ENCODE results near the gene EPN2.

Gene EPN2

DNA sequence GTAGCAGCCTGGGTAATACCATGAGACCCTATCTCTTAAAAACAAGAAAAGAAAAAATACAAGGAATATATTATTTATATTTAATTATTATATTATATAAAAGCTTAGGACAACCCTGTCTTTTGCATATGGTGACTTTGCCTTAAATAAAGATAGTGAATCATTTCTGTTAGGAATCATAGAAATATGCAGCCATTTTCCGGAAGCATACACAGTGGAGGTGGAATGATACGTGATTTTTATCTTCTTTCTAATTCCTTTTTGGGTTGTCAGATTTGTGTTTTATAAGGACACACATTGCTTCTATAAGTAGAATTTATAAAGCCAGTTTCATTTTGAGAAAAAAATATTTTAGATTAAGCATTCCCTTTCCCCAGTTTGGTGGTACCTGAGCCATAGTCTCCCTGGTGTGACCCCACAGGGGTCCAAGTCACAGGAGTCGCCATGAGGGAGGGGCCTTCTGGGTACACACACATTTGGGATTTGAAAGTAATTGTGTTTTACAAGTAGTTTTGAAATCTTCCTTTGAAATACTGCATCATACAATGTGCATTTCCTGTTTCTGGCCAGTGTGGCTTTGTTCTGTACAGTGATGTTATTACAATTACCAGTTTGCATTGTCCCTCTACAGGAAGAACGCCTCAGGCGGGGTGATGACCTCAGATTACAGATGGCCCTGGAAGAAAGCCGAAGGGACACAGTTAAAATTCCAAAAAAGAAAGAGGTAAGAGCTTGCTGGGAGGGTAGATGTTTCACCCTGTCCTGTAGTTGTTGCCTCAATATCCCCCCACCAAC is 74.5 kb downstream of the EPN2 start:
- no peak for DNase-seq (ENCODE audit: low read depth)

DNA sequence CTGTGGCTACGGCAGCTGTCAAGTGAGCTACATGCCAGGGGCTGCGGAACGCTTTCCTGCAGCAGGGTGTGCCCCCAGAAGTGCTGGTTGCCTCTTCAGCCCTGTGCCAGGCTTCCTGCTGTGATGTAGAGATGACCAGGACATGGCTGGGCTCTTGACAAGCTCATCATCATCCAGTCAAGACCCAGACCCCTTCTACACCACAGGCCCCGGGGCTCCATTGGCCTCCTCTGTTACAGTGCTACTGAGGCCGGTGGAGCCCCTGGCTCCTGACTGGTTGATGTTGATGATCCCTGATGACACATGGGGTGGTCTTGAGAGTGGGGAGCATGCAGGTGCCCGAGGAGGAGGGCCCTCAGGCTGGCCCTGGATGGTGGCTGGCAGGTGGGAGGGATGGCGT is 75.2 kb downstream of the EPN2 start:
- DNase-seq (ENCODE audit: low read depth), result no peak

DNA sequence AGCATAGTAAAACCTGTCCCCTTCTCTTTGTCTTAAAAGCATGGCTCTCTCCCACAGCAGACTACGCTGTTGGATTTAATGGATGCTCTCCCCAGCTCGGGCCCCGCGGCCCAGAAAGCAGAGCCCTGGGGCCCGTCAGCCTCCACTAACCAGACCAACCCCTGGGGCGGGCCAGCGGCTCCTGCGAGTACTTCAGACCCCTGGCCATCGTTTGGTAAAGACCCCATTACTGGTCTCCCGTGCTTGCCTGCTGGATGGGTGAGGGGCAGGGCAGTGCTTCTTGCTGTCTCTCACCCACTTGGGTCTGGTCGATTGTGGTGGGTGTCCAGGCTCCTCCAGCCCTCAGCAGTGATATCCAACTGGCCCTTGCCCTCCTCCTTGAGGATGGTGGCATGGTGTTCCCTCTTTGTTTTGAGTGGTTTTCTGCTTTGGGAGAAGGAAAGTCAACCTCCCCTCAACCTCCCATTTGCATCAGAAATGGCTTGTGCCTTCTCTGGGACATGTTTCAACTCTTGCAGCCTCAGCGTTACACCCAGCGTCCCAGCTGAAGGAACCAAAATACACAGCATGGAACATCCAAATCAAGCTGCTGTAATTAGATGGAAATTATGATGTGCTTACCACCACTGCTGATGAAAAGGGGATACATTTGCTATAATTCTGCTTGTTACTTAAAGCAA is 76.0 kb downstream of the EPN2 start:
- DNase-seq (ENCODE audit: low read depth), result no peak

DNA sequence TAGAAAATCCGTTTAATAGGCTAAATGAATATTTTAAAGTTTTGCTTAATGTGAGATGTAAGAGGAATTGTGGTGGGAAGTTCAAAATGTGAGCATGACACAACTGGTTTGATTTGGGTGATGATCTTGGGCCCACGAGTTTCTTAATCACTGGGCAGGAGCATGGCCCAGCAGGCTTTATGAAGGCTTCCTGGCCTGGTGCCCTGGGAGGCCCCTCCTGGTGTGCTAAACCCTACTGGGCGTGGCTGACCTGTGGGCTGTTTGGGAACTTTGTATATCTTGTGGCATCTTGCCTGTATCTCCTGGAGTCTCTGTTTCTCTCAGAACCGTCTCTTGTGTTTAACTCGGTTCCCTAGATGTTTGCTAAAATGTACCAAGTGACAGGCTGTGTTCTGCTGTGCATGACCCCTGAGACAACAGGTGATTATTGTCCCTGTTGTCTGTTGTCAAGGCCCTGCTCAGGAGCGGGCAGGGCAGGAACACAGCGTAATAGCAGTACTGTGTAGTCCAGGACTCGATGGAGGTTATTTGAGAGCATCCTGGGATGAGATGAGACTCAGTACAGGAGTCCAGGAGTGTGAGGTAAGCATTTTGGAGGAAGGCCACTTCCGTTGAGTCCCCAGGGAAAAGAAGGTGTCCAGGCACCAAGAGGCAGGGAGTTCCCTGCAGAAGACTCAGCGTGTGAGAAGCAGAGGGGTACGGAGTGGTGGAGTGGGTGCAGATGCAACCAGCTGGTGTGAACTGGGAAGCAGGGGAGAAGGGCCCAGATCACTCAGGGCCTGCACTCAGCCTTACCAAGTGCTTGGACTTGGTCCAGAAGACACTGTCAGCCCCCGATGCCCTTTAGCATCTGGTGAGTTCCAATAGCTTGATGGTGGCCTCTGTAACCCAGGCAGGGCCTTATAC is 76.8 kb downstream of the EPN2 start:
- no peak for DNase-seq (ENCODE audit: low read depth)

DNA sequence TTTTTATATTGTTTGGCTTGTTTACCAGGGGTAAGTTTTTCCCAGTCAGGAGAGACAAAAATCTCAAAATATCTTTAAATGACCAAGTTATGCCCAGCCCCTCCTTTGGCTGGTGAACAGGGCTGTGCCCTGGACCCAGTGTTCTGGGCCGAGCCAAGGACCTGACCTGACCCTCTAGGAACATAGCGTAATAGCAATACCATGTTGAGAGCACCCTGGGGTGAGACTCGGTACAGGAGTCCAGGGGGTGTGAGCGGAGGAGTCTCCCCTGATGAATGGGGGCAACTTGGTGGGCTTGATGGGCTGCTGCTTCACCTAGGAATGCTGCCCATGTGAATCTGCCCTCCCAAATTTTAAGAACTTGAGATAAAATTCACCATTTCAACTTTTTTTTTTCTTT is 77.9 kb downstream of the EPN2 start:
- DNase-seq (ENCODE audit: low read depth), result no peak

DNA sequence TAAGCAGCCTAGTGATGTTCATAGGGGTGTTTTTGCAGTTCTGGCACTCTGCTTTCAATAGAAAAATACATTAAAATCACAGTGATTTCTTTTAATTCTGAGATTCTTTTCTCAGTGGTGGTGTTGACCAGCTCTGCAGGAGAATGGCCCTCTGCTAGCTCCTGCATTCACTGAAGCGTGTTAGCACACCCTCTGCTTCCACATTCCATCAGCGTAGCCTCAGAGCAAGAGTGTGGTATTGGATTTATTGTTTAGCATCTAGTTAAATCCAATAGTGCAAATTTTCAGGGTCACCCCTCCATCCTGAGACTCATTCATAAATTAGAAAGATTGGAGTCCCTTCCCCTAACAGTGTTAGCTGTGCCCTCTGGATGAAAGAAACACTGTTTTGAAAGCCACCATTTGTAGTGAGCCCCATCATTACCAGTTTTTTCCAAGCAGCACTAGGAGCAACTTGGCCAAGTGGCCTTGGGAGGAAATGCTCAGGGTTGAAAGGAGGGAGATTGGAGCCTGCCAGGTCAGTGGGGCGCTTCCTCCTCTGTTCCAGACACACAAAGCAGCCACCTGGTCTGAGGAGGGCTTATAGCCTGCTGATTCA is 79.7 kb downstream of the EPN2 start:
- no peak for DNase-seq (ENCODE audit: low read depth)

DNA sequence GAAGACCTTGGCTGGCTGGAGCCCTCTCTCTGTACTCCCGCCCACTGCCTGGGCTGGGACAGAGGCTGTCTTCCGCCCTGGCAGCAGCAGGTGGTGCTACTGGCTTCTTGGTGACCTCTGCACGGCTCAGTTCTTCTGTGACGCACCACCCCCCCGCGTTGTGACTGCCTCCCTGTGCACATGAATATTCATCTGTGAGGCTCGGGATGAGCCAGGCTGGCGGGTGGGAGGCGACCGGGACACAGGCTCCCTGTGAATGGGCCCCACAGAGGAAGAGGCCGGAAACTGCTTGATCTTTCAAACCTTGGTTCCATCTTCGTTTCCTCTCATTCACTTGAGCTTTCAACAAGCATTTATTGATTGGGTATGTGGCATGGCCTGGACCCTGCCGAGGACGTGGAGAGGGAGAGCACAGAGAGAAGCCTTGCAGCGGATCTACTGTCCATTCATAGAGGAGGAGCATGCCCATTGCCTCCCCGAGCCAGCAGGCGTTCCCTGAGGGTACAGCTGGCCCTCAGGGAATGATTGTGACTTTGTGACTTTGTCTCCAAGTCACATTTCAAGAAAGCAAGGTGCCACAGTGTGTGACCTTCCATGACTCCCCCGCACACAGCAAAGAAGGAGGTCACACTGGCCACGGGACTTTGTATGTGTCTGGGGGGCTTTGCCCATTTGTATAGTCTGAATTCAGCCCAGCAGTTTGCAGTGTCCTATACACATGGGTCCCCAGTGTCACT is 80.4 kb downstream of the EPN2 start:
- no peak for DNase-seq (ENCODE audit: low read depth)

DNA sequence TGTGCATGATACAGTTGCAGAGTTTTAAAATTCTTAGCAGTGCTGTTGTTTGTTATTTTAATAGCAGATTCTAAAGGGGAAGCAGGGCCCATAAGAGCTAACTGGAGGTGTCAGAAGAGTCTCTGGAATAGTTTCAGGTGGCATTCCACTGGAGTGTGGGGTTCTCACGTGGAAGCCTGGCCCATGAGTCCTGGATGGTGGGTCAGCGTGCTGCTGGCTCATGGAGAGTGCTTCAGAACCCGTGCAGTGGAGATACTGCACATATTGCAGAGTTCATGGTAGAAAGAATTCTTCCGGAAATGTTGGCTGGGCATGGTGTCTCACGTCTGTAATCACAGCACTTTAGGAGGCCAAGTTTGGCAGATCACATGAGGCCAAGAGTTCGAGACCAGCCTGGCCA is 81.4 kb downstream of the EPN2 start:
- no peak for DNase-seq (ENCODE audit: low read depth)

DNA sequence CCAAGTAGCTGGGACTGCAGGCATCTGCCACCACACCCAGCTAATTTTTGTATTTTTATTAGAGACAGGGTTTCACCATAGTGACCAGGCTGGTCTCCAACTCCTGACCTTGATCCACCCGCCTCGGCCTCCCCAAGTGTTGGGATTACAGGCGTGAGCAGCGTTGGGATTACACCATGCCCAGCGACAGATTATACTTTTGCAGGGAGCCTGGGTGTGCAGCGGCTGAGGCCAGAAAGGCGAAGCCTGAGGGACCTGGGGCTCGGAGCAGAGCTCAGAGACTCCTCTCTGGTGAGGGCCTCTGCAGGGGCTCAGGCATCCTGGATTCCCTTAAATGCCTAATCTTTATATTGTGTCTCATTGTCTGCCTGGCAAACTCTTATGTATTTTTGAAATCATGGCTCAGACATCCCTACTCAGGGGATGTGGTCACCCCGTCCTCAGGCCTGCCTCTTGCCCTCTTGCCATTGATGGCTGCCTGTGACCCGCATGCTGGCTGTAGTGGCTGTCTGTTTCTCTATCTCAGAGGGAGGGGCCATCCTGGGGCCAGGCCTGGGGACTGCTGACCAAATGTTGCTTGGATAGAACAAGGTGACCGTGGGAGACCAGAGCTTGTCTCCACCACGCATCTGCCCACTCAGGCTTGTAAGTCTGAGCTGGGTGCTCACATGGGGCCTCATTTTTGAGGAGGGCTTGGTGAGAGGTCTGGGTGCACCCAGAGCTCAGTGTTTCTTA is 82.8 kb downstream of the EPN2 start:
- DNase-seq (ENCODE audit: low read depth), result no peak

DNA sequence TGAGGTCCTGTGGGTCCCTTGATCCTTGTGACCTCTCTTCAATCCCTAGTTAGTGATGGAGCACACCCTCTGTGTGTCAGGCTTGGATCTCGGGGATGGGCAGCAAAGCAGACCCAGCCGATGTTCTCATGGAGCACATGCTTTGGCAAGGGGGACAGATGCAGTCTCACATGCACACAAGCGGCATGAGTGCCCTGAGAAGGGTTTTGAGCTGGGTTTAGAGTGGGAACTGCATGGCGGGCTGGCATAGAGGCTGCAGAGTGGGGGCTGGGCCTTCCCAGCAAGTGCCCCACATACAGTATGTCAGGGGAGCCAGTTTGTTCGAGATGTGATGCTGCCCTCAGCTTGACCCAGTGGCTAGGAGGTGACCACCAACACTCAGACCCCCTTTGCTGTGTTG is 83.7 kb downstream of the EPN2 start:
- no peak for DNase-seq (ENCODE audit: low read depth)

DNA sequence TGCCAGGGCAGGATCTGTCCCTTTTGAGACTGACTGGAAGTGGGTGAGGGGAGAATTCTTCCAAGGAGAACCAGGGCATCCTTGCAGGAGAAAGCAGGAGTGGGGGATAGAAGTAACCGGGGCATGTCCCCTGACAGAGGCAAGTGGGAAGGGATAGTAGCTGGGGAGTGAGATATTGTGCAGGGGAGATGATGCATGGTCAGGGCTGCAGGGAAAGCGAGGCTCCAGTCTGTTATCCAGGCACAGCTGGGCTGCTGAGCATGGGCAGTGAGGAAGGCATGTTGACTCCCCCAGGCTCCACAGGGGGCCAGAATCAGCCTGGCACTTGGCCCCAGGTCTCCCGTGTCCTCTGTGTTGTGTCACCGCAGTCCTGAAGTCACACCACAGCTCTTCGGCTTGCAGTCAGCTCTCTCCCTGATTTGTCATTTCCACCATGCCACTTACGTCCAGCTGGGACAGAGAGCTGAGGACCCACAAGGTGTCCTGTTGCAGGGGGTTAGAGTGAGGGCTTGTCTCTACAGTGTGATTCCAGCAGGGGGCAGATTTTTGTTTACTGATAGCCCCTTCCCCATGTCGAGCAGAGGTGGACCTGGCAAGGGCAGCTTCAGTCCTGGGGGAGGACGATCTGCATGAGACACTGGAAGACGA is 84.4 kb downstream of the EPN2 start:
- no peak for DNase-seq (ENCODE audit: low read depth)

DNA sequence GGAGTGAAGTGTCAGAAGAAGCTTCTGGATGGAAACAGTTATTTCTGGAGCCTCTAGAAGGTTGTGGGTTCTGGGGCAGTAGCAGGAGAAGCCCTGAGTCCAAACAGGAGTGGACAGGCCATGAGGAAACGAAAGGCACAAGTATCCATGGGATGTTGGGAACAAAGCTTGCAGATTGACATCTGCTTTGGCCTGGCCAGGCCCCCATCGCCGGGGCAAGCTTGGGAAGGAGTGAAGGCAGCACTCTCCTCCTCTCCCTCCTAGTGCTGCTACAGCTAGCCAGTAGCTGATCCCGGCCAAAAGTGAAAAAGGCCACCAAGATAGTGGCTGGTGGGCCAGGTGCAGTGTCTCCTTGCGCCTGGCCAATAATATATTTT is 85.0 kb downstream of the EPN2 start:
- DNase-seq (ENCODE audit: low read depth), result no peak

DNA sequence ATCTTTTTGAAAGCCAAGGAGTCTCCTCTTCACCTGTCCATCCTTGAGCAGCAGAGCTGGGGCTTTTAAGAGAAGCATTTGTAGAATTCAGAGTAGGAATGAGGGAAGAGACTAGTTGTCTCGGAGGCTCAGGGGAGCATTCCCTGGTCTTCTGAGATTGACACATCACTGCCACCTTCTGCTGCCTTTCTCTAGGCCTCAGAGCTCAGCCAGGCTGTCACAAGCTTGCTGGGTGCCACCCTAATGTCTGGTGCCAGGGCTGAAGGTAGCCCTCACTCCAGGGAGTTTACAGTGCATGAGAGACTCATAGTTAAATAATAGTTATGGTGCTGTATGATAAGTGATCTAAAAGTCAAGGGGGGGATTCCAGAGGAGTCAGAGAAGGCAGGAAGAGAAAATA is 85.7 kb downstream of the EPN2 start:
- no peak for DNase-seq (ENCODE audit: low read depth)

DNA sequence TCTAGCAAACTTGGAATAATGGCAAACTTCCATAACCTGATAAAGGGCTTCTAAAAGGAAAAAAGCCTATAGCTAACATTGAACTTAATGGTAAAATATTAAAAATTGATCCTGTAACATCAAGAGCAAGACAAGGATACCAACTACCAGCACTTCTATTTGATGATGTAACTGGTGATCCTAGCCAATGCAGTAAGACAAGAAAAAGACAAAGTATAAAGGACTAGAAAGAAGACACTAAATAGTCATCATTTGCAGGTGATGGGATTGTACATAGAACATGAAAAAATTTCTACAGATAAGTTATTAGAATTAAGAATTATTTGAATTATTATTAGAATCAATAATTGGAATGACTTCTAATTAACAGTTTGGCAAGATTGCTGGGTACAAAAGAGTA is 88.4 kb downstream of the EPN2 start:
- no peak for DNase-seq (ENCODE audit: low read depth)

DNA sequence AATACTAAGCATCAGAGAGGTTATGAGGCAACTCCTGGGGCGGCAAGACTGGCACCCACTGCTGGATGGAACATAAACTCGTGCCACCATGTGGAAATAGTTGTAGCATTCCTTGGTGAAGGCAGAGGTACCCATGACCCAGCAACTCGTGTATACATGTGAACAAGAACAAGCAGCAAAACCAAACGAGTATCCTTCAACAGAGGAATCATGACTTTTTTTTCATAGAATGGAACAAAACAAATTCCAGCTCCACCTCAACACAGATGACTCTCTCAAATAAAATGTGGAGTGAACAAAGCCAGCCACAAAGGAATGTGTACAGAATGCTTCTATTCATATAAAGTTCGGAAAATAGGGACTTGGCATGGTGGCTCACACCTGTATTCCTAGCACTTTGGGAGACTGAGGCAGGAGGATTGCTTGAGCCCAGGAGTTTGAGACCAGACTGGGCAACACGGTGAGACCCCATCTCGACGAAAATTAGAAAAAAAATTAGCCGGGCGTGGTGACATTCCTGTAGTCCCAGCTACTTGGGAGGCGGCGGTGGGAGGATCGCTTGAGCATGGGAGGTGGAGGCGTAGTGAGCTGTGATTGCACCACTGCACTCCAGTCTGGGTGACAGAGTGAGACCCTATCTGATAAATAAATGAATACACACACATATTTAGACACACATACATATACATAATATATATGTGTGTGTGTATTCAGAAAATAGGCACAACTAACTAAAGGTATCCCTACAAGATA is 90.0 kb downstream of the EPN2 start:
- DNase-seq (ENCODE audit: low read depth), result peak; percentile 80

DNA sequence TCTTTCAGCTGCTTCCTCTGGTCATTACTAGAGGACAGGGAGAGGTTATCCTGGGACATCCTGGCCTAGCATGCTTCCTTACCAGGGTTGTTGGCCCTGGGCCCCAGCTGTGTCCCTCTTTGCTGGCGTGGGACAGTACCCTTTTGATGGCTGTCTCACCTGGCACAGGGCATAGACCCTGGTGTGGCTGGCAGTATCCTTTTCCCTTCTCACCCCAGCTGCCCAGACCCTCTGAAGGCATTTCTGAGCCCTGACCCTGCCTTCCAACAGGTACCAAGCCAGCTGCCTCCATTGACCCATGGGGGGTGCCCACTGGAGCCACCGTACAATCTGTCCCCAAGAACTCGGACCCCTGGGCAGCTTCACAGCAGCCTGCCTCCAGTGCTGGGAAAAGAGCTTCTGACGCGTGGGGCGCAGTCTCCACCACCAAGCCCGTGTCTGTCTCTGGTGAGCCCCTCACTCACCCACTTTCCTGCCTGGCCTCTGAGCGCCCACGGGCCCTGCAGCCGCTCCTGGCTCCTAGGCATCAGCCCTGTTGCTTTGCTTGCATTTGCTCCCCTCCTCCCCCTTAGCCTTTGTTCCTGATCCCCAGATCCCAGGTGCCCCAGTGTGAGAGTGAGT is 91.4 kb downstream of the EPN2 start:
- no peak for DNase-seq (ENCODE audit: low read depth)

DNA sequence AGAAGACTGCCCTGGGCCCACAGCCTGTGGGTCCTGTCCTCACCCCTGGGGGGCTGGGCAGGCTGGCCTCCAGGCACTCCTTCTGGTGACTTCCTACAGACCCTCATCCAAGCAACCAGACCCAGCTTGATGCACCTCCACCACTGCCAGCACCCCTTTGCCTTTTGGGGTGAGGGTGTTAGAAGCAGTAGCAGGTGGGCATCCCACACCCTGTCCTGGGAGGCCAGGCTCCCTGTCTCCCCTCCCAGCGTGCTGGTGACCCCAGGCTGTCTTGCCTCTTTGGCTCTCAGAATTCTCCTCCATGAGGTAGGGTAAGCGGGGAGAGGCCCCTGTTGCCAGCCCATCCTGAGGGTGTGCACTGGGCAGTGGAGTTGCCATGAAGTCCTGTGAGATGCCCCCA is 92.0 kb downstream of the EPN2 start:
- no peak for DNase-seq (ENCODE audit: low read depth)

DNA sequence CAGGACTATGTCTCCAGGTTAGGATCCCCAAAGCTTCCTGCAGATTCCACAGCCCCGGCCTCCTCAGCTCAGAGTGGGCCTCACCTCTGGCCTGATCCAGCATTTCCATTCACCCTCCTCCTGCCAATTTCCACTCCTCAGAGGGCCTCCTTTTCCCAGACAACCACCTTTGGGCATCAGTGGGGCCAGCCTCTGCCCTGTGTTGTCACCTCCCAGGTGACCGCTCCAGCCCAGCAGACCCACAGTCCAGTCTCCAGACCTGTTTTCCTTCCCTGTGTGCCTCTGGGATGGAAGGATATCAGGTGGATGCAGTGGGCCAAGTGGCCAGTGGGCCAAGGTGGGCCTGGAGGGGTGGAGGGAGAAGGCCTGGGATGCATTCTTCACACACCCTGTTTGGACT is 92.7 kb downstream of the EPN2 start:
- DNase-seq (ENCODE audit: low read depth), result no peak

DNA sequence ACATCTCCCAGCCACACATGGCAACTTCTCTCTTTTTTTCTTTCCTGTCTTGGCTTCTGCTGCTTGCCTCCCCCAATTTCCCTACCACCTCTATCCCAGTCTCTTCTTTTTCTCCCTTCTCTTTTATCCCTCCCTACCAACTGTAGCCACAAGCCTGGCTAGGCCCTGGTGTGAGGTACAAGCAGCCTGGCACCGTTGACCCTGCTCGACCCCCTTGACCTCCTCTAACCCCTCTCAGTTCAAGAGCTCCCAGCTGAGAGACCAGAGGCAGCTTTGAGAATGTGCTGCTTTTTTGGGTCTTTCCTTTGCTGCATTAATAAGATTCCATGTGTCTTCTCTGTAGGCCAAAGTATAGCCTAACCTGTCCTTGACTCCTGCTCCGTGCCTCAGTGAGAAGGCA is 93.1 kb downstream of the EPN2 start:
- no peak for DNase-seq (ENCODE audit: low read depth)
